ENCODE data around the gene PTRH1. TPM values are rescaled to one million over a fixed set of nuclear protein-coding genes. Genes with fewer than 3 reads are reported as not detected.

The PTRH1 gene
- total and polyA plus RNA-seq, 2 experiments from 2014 or later = 23.7 to 27.5 TPM

DNA sequence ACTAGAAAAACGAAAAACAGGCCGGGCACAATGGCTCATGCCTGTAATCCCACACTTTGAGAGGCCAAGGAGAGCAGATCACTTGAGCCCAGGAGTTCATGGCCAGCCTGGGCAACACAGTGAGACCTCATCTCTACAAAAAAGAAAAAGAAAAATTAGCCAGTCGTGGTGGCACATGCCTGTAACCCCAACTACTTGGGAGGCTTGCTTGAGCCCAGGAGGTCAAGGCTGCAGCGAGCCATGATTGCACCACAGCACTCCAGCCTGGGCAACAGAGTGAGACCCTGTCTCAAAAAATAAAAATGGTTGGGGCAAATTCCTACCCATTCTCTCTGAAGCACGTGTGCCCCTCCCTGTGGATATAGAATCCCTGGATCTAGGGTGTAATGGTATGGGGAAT lies 17.1 kb downstream of the PTRH1 start:
- TF ChIP-seq, protein P1, sequence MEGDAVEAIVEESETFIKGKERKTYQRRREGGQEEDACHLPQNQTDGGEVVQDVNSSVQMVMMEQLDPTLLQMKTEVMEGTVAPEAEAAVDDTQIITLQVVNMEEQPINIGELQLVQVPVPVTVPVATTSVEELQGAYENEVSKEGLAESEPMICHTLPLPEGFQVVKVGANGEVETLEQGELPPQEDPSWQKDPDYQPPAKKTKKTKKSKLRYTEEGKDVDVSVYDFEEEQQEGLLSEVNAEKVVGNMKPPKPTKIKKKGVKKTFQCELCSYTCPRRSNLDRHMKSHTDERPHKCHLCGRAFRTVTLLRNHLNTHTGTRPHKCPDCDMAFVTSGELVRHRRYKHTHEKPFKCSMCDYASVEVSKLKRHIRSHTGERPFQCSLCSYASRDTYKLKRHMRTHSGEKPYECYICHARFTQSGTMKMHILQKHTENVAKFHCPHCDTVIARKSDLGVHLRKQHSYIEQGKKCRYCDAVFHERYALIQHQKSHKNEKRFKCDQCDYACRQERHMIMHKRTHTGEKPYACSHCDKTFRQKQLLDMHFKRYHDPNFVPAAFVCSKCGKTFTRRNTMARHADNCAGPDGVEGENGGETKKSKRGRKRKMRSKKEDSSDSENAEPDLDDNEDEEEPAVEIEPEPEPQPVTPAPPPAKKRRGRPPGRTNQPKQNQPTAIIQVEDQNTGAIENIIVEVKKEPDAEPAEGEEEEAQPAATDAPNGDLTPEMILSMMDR (IDR thresholded peaks at IDR 0.05; ENCODE audit: low read depth, low read length) = no peak
- Histone ChIP-seq H3K4me1 (ENCODE audit: low read depth) (no peaks in the 10 kb centered on the region), H3K9me3 (ENCODE audit: low read depth) (no peaks in the 10 kb centered on the region), H3K36me3 (no peaks in the 10 kb centered on the region), H3K27ac (no peak overlapping the region), H3K27me3 (no peaks in the 10 kb centered on the region), H3K4me3 (no peak overlapping the region)
- no peak for DNase-seq (ENCODE audit: low read depth in 1 of 2, low spot score in 1 of 2)

DNA sequence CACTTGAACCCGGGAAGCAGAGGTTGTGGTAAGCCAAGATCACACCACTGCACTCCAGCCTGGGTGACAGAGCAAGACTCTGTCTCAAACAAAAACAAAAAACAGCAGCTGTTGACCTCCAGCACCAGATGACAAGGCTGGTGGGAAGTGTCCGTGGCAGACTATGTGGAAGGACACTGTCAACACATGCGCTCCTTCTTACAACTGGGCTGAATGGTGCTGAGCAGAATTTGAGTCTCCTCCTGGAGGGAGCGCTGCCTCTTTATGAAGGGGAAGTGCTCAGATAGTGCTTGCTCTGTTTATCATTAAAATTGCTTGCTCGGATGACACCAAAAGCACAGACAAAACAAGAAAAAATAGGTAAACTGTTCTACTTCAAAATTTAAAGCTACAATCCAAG lies 17.9 kb downstream of the PTRH1 start:
- no peak for DNase-seq (ENCODE audit: low read depth in 1 of 2, low spot score in 1 of 2)
- Histone ChIP-seq H3K9me3 (ENCODE audit: low read depth) (no peaks in the 10 kb centered on the region), H3K27me3 (no peaks in the 10 kb centered on the region), H3K27ac (no peak overlapping the region), H3K4me1 (ENCODE audit: low read depth) (no peaks in the 10 kb centered on the region), H3K4me3 (no peak overlapping the region), H3K36me3 (no peaks in the 10 kb centered on the region)
- TF ChIP-seq, protein P1 (IDR thresholded peaks at IDR 0.05; ENCODE audit: low read depth, low read length) = no peak

DNA sequence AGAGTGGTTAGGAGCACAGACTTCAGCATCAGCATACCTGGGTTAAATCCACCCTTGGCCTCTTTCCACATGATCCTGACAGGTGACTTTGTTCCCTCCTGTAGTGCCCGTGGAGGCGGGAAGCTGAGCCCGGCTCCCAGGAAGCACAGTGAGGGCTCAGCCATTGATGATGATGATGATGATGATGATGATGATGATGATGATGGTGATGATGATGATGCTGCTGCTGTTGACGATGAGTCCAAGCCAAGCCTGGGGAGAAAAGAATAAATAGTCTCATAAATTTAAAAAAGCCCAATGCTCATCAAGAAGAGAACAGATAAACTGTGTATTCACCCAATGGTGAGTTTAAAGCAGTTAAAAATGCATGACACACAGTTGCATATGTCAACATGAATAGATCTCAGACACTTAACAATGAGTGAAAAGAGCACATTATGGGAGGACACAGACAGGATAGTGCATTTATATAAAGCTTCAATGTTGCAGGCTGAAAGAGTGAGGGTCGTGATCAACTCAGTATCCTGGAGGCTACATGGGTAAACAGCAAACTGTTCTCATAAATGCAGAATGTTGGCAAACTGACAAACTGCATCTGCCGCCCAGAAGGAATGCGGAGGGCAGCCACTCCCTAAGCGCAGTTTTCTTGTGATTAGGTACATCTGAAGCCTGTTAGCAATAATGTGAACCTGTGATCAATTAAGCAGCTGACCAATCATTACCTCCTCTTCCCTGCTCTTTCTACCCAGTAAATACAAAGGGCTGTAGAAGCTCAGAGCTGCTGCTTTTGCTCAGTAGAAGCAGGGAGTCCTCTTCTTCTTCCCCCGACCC lies 20.4 kb downstream of the PTRH1 start:
- Histone ChIP-seq H3K4me1 (ENCODE audit: low read depth) (no peaks in the 10 kb centered on the region), H3K9me3 (ENCODE audit: low read depth) (no peaks in the 10 kb centered on the region), H3K4me3 (no peak overlapping the region), H3K27ac (no peak overlapping the region), H3K27me3 (no peaks in the 10 kb centered on the region), H3K36me3 (peaks cover 4% of the 10 kb centered on the region)
- no peak for DNase-seq (ENCODE audit: low read depth in 1 of 2, low spot score in 1 of 2)
- TF ChIP-seq, protein P1 (IDR thresholded peaks at IDR 0.05; ENCODE audit: low read depth, low read length) = no peak

DNA sequence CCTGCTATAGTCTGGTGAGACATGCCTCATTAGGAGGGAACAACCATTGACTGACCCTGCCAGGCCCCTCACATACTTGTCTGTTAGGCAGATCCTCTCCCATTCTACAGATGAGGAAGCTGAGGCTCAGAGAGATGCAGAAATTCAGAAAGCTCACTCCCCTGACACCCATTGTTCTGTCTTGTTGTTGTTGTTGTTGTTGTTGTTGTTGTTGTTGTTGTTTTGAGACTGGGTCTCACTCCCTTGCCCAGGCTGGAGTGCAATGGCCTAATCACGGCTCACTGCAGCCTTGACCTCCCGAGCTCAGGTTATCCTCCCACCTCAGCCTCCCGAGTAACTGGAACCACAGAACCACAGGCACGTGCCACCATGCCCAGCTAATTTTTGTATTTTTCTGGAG lies 21.8 kb downstream of the PTRH1 start:
- TF ChIP-seq, protein P1 (IDR thresholded peaks at IDR 0.05; ENCODE audit: low read depth, low read length) = no peak
- Histone ChIP-seq H3K27ac (no peak overlapping the region), H3K9me3 (ENCODE audit: low read depth) (no peaks in the 10 kb centered on the region), H3K4me3 (no peak overlapping the region), H3K27me3 (no peaks in the 10 kb centered on the region), H3K36me3 (peaks cover 4% of the 10 kb centered on the region), H3K4me1 (ENCODE audit: low read depth) (no peaks in the 10 kb centered on the region)
- DNase-seq (ENCODE audit: low read depth in 1 of 2, low spot score in 1 of 2) = no peak

- Histone ChIP-seq H3K4me1 (ENCODE audit: low read depth) (no peaks in the 10 kb centered on the region), H3K9me3 (ENCODE audit: low read depth) (no peaks in the 10 kb centered on the region), H3K27ac (no peak overlapping the region), H3K27me3 (no peaks in the 10 kb centered on the region), H3K4me3 (no peak overlapping the region), H3K36me3 (peaks cover 4% of the 10 kb centered on the region)
- DNase-seq (ENCODE audit: low read depth in 1 of 2, low spot score in 1 of 2) = no peak
- TF ChIP-seq, protein P1 (IDR thresholded peaks at IDR 0.05; ENCODE audit: low read depth, low read length) = no peak
These were observed 22.3 kb downstream of the PTRH1 start for GRCh38 chr9:127693143-127693542.

Data from cardiac muscle cell (in vitro differentiated cells and primary cell).